ENCODE results near the gene SLIT3.
"Not testable (repeated sequence)": the region's sequence is repeated elsewhere in the genome, so short reads cannot be mapped to it uniquely, and the experiment has no call there.

The SLIT3 gene

DNA sequence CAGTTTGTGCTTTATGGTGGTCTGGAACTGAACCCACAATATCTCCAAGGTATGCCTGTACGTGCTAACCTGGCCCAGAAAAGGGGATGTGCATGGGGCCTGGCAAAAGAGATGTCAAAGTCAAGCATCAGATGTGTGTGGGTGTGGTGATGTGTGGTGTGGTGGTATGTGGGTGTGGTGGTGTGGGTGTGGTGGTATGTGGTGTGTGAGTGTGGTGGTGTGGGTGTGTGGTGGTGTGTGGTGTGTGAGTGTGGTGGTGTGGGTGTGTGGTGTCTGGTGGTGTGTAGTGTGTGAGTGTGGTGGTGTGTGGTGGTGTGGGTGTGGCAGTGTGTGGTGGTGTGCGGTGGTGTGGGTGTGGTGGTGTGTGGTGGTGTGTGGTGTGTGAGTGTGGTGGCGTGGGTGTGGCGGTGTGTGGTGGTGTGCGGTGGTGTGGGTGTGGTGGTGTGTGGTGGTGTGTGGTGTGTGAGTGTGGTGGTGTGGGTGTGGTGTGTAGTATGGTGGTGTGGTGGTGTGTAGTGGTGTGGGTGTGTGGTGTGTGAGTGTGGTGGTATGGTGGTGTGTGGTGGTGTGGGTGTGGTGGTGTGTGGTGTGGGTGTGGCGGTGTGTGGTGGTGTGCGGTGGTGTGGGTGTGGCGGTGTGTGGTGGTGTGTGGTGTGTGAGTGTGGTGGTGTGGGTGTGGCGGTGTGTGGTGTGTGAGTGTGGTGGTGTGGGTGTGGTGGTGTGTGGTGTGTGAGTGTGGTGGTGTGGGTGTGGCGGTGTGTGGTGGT, 554.6 kb downstream of the SLIT3 start:
- DNase-seq (ENCODE audit: low read depth, low spot score), result not testable (repeated sequence)

DNA sequence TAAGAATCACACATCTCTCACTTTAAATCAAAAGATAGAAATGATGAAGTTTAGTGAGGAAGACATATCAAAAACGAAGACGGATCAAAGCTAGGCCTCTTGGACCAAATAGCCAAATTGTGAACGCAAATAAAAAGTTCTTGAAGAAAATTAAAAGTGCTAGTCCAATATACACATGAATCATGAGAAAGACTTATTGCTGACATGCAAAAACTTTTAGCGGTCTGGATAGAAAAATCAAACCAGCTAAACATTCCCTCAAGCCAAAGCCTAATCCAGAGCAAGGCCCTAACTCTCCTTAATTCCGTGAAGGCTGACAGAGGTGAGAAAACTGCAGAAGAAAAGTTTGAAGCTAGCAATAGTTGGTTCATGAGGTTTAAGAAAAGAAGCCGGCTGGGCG, 557.3 kb downstream of the SLIT3 start:
- DNase-seq (ENCODE audit: low read depth, low spot score), result no peak

DNA sequence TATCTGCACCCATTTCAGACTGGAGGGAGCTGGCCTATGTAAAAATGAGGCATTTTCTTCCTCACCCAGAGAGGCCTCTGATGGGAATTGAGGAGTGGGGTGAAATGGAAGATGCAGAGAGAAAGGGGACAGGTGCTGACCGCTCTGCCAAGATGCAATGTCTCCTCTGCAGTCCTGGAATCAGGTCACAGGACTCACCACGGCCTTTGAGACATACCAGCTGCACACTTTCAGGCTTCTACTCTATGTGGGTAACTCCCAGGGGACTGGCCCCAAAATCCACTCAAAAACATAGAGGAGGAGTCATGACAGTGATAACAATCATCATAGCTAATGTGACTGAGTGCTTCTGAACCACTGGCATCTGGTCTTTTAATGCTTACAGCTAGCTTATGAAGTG, 558.6 kb downstream of the SLIT3 start:
- not testable (repeated sequence) for DNase-seq (ENCODE audit: low read depth, low spot score)

DNA sequence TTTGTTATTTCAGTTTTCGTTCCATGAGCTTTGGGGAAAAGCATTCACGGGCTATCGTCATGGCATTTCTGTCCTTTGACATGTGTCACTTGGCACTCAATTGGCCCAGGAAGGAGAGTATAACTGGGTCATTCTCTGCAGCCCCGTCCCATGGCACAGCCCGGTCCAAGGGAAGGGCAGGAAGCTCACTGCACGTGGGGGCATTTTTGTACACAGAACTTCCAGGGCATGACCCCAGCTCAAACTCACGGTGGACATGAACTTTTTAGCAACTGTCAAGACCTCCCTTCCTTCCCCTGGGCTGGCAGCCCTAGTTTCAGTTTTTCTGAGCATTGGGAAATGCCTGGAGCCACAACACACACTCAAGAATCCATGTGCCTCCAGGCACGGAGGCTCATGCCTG, 560.1 kb downstream of the SLIT3 start:
- DNase-seq (ENCODE audit: low read depth, low spot score), result no peak

DNA sequence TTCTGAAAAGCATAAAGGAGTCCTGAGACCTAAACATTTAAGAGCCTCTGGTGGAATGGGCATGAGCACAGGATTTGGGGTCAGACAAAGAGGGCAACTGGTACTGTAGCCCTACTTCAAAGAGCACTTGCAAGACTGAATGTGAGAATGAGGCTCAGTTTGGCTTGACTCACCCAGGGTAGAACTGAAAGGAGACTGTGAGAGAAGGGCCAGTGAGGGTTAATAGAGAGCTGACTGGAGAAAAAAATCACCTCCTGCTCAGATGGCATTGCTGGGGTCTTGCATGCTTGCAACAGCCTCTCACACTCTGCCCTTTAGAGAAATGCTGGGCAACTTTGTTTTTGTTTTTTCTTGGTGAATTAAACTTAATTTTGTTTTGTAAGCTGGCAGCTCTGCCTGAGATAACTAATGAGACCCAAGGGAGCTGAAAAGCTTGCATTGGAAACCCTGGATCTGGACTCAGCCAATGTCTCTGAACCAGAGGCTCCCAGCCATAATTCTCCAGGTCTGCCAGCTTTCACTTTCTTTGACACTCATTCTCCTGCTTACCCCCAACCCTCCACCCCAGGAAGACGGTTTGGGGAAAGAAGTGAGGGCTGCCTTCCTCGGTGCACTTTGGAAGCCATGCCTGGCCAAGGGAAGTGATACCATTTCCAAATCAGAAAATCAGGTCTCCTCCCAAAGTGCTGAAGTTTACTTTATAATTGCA, 560.7 kb downstream of the SLIT3 start:
- DNase-seq (ENCODE audit: low read depth, low spot score), result no peak

DNA sequence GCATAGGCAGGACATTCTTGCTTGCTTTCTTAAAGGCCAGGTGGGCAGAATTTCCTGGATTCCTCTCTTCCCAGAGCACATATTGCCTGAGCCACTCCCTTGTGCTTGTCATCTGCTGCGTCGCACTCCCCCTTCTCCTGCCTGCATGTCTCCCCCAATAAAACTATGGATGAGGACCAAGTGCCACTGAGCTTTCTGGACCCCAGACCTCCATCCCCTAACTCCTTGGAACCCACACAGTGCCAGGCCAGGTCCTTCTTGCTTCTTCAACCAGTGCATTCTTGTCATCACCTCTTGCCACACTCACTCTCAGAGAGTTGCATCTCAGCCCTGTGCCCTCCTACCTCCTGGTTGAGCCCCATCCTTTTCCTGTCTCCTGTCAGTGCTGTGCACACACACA, 563.9 kb downstream of the SLIT3 start:
- DNase-seq (ENCODE audit: low read depth, low spot score), result no peak

DNA sequence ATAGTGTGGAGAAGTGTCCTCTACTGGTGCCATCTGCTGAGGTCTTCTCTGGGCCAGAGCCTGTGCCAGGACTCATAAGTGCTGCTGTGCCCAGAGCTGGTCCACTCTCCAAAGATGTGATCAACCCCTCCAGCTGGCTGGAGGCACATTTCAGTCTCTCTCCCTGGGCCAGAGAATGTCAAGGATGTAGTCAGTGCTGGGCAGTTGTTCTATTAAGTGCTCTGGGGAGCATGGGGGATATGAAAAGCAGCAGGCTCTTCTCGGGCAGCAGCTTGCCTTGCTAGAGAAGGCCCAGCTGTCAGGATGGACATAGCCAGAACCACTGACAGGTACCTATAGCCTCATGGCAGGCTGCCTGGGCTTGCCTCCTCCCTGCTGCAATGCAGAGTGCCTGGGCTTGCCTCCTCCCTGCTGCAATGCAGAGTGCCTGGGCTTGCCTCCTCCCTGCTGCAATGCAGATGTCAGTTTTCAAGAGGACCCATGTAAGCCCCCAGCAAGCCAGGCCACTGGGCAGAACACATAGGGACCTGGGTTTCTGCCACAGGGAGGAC, 564.6 kb downstream of the SLIT3 start:
- no peak for DNase-seq (ENCODE audit: low read depth, low spot score)

DNA sequence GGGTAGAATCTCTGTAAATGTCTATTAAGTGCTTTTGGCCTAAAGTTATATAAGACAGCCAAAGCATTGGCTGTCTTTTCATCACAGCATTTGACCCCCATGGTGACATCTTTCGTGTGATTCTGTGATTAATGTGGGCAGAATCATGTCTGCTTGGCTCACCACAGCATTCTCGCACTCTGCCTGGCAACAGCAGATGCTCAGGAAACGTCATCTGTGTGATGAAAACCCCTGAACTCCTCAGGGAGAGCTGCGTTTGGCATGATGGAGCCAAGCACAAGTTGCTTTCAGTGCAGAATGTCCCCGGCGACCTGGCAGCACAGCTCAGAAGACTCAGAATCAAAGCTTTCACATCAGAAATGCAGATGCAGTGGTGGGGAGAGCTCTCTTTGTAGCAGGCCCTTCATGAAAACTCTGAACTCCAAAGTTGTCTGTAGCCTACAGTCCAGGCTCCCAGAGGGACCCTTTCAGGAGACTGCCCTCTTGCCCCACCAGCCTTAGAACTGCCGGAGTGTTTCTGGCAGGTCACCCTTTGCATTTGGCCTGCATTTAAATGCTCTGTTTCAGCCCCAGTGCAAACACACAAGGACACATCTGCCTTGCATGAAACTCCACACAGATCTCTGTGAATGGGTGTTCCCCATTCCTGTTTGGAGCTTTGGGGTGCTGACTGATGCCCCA, 566.2 kb downstream of the SLIT3 start:
- DNase-seq (ENCODE audit: low read depth, low spot score), result no peak

DNA sequence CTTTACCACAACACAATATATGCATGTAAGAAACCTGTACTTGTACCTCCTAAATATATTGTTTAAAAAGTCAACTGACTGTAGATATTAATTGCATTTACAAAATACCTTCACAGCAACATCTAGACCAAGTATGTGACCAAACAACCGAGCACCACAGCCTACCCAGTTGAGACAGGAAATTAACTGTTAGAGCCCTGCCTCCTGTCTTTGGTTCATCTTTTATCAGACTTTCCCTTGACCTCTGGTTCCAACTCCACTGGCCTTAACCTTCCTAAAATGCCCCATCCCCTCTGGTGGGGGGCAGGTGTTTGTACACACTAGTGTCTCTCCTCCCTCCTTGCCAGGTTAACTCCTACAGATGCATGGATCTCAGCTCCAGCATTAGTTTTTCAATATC, 566.8 kb downstream of the SLIT3 start:
- DNase-seq (ENCODE audit: low read depth, low spot score), result no peak

DNA sequence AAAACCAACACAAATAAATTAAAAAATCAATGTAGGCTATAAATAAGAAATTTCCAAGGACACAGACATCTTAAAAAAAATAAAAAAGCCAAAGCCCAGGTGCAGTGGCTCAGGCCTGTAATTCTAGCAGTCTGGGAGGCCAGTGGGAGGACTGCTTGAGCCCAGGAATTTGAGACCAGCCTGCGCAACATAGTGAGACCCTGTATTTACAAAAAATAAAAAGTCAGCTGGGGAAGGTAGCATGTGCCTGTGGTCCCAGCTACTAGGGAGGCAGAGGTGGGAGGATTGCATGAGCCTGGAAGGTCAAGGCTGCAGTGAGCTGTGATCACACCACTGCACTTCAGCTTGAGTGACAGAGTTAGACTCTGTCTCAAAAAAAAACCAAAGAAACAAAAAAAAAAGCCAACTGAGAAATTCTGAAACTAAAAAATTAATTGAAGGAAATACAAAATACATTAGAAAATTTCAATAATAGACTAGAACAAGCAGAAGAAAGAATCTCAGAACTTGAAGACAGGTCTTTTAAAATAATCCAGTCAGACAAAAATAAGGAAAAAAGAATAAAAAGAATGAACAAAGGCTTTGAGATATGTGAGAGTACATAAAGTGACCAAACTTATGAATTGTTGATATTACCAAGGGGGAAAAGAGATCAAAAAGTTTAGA, 572.3 kb downstream of the SLIT3 start:
- DNase-seq (ENCODE audit: low read depth, low spot score), result no peak

DNA sequence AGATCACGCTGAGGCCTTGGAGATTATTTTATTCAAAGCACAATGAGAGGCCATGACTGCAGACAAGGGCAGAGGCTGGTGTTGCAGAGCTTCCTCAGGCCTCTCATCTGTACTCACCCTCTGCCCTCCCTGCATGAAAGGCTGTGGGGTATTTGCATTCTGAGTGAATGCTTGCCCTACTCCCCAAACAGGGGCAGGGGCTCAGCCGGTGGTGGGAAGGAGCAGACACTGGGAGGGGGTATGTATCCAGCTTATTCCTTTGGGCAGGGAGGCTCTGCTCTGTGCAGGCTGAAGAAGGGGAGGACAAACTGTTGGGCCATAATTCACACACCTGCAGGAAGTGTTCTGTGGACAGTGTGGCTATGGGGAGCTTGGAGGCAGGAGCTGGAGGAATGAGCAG, 573.4 kb downstream of the SLIT3 start:
- DNase-seq (ENCODE audit: low read depth, low spot score), result no peak

DNA sequence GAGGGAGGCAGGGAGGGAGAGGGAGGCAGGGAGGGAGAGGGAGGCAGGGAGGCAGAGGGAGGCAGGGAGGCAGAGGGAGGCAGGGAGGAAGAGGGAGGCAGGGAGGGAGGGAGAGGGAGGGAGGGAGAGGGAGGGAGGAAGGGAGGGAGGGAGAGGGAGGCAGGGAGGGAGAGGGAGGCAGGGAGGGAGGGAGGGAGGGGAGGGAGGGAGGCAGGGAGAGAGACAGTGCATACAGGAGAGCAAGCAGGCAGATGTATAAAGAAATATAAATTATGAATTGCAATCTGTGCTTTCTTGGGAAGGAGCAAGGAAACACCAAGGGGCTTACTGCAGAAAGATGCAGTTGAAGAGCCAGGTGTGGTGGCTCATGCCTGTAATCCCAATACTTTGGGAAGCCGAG, 574.6 kb downstream of the SLIT3 start:
- no peak for DNase-seq (ENCODE audit: low read depth, low spot score)

DNA sequence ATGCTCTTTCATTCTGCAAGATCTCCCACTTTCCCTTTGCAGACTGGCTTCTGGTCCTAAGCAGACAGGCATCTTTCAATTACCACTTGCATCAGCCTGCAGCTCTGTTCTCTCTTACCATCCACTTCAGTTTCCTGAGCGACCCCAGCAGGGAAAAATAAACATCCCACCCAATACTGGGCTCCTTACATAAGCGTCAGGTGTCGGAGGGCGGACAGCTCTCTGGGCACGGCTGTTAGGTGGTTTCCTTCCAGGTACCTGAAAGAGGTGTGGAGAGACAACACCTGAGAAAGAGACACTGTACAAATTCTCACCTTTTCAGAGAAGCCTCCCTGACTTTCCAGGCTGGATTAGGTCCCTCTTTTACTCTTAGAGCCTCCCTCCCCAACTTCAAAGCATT, 576.7 kb downstream of the SLIT3 start:
- no peak for DNase-seq (ENCODE audit: low read depth, low spot score)

DNA sequence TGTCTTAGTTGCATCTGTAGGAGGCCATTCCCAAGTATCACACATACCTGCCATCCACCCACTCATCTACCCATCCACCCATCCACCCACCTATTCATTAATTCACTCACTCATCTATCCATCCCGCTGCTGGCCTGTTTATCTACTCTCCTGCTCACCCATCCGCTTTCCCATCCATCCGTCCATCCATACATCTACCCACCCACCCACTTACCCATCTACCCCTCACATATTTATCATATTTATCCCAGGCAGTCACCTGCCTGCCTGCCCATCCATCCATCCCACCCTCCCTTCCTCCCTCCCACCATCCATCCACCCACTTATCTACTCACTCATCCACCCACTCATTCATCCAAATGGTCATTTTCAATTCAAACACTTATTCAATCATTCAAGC, 577.9 kb downstream of the SLIT3 start:
- DNase-seq (ENCODE audit: low read depth, low spot score), result no peak

DNA sequence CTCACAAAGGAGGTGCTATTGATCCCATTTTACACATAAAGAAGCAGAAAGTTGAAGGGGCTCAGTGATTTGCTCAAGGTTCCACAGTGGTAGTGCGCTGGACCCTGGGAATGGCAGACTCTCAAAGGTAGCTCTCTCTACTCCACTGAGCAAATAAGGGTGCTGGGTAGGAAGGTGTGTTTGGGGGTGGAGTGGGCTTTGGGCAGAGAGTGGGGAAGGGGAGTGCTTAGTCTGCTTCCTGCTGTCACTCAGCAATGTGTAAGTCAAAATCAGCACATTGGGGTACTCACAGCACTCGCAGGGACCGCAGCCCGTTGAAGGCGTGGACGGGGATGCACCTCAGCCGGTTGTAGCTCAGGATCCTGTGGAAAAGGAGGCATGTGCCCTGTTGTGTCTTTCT, 579.0 kb downstream of the SLIT3 start:
- DNase-seq (ENCODE audit: low read depth, low spot score), result no peak

DNA sequence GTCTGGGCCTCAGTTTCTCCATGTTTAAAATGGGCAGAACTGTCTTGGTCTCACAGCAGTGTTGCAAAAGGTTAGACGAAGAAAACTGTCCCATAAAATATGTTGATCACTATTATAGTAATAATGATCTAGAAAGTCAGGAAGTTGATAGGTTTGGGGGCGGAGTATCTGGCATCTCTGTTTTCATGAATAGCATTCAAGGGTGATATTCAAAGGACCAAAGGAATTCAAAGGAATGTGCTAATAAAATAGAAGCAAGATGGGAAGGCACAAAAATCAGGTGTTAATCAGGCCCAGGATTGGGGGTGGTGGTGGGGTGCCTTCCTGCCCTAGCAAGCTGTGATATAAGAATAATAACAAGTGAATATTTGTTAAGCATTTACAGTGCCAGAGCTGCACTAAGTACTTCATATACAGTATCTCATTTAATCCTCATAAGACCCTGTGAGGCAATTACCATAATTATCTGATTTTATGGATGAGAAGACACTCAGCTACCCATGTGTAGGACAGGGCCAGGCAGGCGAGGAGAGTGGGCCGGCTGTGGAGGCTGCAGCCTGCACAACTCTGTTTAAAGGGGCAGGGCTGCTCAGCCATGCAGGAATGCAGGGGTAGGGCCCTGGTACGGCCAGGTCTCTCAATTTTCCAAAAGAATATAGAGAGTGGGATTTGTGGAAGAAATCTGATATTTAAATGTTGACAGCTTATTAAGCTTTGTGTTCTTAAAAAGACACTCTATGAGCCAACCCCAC, 579.8 kb downstream of the SLIT3 start:
- DNase-seq (ENCODE audit: low read depth, low spot score), result no peak

DNA sequence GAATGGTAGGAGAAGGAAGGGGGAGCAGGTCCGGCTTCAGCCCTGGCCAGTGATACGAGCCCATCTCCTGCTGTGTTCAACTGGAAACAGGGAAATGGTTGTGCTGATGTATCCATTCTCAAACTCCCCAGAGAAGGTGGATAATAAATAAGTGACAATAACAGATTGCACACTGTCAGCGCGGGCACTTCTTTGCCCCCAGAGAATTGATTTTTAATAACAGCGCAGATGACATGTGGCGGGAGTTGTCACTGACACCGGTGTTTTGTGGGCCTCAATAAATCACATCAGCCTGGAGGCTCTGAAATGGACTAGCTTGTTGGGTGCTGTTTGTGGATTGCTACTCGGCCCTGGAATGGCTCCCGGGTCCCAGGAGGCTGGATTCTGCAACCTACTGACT, 580.4 kb downstream of the SLIT3 start:
- no peak for DNase-seq (ENCODE audit: low read depth, low spot score)

DNA sequence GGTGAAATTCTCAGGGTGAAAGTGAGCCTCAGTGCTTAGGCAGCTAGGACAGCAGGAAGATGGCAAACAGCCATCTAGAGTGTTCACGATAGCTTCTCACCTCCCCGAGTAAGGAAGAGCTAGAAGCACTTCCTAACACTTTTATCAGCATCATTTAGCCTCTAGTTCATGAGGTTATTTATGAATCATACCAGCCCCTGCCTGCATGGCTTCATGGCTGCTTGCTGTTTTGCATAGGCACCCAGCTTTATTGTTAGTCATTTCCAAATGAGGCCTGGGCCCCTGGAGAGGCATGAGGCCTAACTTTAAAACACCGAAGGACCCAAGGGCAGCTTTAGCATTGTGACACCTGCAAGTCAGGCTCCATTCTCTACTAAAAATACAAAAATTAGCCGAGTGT, 586.9 kb downstream of the SLIT3 start:
- DNase-seq (ENCODE audit: low read depth, low spot score), result no peak

DNA sequence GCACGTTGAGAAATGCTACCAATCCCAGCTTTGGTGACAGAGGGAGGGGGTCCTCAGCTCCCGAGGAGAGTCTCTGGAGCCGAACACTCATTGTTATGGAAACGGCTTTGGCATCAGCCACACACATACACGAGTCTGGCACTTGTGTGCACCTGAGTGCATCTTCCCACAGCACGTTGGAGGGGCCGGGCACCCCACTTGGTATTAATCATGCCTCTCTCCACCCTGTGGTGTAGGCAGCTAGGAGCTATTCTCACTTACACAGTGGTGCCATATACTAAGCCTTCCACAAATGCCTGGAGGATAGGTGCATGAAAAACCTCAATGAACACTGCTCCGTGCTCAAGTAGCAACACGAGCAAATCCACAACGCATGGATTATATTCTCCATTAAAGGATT, 587.9 kb downstream of the SLIT3 start:
- no peak for DNase-seq (ENCODE audit: low read depth, low spot score)

DNA sequence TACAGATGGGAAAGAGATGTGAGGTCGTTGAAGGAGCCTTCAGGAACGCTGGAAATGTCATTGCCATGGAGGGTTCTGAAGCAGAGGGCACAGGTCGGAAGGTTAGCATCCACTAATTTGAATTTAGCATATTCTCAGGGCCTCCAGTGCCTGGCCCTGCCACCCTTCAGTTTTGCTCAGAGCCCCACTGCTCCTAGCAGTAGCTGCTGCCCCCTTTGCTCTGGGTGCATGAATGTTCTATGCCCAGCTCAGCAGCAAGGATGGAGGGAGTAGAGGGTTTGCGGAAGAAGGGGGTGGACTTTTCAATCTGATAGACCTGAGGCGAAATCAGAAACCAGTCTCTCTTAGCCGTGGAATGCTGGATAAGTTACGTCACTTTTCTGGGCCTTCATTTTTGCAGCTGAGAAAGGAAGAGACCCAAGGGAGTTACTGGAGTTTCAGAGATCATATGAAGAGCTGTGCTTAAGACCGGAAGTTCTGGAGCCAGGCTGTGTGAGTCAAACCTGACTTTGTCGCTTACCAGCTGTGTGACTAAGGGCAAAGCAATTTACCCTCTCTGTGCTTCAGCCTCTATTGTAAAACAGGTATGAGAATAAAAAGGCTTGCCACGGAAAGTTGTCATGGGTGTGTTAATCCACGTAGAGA, 588.5 kb downstream of the SLIT3 start:
- DNase-seq (ENCODE audit: low read depth, low spot score), result no peak

DNA sequence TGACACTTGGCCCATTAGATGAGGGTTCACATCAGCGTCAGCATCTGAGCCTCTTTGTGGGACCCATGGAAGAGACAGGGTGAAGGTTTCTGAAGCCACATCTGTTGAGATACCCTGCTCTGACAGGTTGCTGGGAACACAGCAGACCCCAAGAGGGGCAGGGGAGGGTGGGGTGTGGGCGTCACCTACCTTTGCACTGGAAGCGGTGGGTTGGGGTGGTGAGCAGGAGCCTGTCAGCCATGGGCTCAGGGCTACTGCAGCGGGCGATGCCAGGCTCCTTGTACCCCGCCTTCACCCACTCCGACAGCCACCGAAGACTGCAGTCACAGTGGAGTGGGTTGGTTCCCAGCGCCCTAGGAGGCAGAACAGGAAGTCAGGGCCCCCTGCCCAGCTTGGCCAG, 590.2 kb downstream of the SLIT3 start:
- DNase-seq (ENCODE audit: low read depth, low spot score), result no peak

Data from iPS DF 19.7 (cell line).